GM23338 (cell line): ENCODE results near the gene AREL1. TPM values are rescaled to one million over a fixed set of nuclear protein-coding genes. Genes with fewer than 3 reads are reported as not detected.

ENCODE experiments used
- ATAC-seq: fragments of 200-7000 bp; cut with Tn5 transposase; 3 replicates; pipeline ENCODE4 v1.9.1; 2020
- DNase-seq: peaks from one replicate; pipeline ENCODE4 v3.0.0-alpha.2; 2015; ENCODE audit warnings: low spot score
- H2AFZ ChIP-seq: fragments of 200-600 bp; sonication (generic); 2 replicates; pipeline ENCODE4 v1.8.0; 2016; ENCODE audit warnings: antibody characterized with exemption, mild to moderate bottlenecking, moderate library complexity
- H3F3A ChIP-seq: fragments of 200-600 bp; sonication (generic); replicated peaks from 2 replicates; pipeline ENCODE4 v1.8.0; 2017; ENCODE audit warnings: antibody characterized with exemption, mixed run types, low read depth
- H3K27ac ChIP-seq: fragments of 200-600 bp; sonication (generic); 2 replicates; pipeline ENCODE4 v1.6.1; 2016; ENCODE audit warnings: low read depth
- H3K27me3 ChIP-seq: fragments of 200-600 bp; sonication (generic); 2 replicates; pipeline ENCODE4 v1.8.0; 2016; ENCODE audit warnings: mild to moderate bottlenecking, mixed run types, moderate library complexity; ENCODE audit not compliant: insufficient read depth
- H3K36me3 ChIP-seq: fragments of 200-600 bp; sonication (generic); 2 replicates; pipeline ENCODE4 v1.8.0; 2016; ENCODE audit warnings: mild to moderate bottlenecking; ENCODE audit not compliant: insufficient read depth
- H3K4me1 ChIP-seq: fragments of 200-600 bp; sonication (generic); 2 replicates; pipeline ENCODE4 v1.8.0; 2016; ENCODE audit warnings: mild to moderate bottlenecking, moderate library complexity; ENCODE audit not compliant: insufficient read depth
- H3K4me2 ChIP-seq: fragments of 200-600 bp; sonication (generic); 2 replicates; pipeline ENCODE4 v1.7.1; 2017; ENCODE audit warnings: mixed run types
- H3K4me3 ChIP-seq: fragments of 200-600 bp; sonication (generic); 2 replicates; pipeline ENCODE4 v1.6.1; 2016; ENCODE audit warnings: mixed run types
- H3K79me2 ChIP-seq: fragments of 200-600 bp; sonication (generic); replicated peaks from 2 replicates; pipeline ENCODE4 v1.8.0; 2017; ENCODE audit warnings: mild to moderate bottlenecking; ENCODE audit not compliant: insufficient read depth
- H3K9me2 ChIP-seq: fragments of 200-600 bp; sonication (generic); 2 replicates; pipeline ENCODE4 v1.8.0; 2017; ENCODE audit not compliant: insufficient read depth
- H4K20me1 ChIP-seq: fragments of 200-600 bp; sonication (generic); replicated peaks from 2 replicates; pipeline ENCODE4 v1.8.0; 2017; ENCODE audit warnings: mild to moderate bottlenecking; ENCODE audit not compliant: insufficient read depth
- H3K27ac Mint-ChIP-seq: 2 replicates; pipeline ENCODE4 v1.8.0; 2020; ENCODE audit warnings: inconsistent platforms, mild to moderate bottlenecking, moderate library complexity, mixed read lengths
- H3K27me3 Mint-ChIP-seq: 3 replicates; pipeline ENCODE4 v1.8.0; 2022; ENCODE audit warnings: low read depth, mild to moderate bottlenecking, moderate library complexity, mixed read lengths, inconsistent platforms; ENCODE audit not compliant: insufficient read depth, poor library complexity
- H3K36me3 Mint-ChIP-seq: 3 replicates; pipeline ENCODE4 v1.8.0; 2021; ENCODE audit warnings: low read depth, mild to moderate bottlenecking, inconsistent platforms, moderate library complexity, mixed read lengths
- H3K4me1 Mint-ChIP-seq: 3 replicates; pipeline ENCODE4 v1.8.0; 2020; ENCODE audit warnings: mild to moderate bottlenecking, inconsistent platforms, mixed read lengths
- H3K4me3 Mint-ChIP-seq: 3 replicates; pipeline ENCODE4 v1.8.0; 2021; ENCODE audit warnings: moderate library complexity, mild to moderate bottlenecking, inconsistent platforms, mixed read lengths
- H3K9me3 Mint-ChIP-seq: 3 replicates; pipeline ENCODE4 v1.8.0; 2020; ENCODE audit warnings: moderate library complexity, mild to moderate bottlenecking, inconsistent platforms, mixed read lengths
- CREB1 ChIP-seq: fragments of 250-450 bp; sonication (Bioruptor Pico); IDR thresholded peaks from 2 replicates; pipeline ENCODE4 v1.5.0; 2020; ENCODE audit warnings: low read depth, mild to moderate bottlenecking, moderate library complexity
- CTCF ChIP-seq, 2 experiments: fragments of 200-600 bp in 1 of 2; sonication (generic) in 1 of 2; conservative IDR thresholded peaks; 2 replicates each; pipeline versions ENCODE4 v1.5.1 to v1.6.1; 2016 to 2017; ENCODE audit warnings: antibody characterized with exemption in 2 of 2, low read depth in 2 of 2, mild to moderate bottlenecking in 2 of 2, moderate library complexity in 1 of 2
- EZH2 ChIP-seq: fragments of 200-600 bp; sonication (generic); IDR thresholded peaks from one replicate; pipeline ENCODE4 v1.8.0; 2017; ENCODE audit warnings: antibody characterized with exemption, mild to moderate bottlenecking, low read depth; ENCODE audit not compliant: unreplicated experiment
- JUNB ChIP-seq: IDR thresholded peaks from one replicate; pipeline ENCODE4 v1.6.1; 2016; ENCODE audit warnings: antibody characterized with exemption; ENCODE audit not compliant: unreplicated experiment
- NANOG ChIP-seq: IDR thresholded peaks from 2 replicates; pipeline ENCODE4 v1.6.1; 2016; ENCODE audit warnings: antibody characterized with exemption, borderline replicate concordance
- REST ChIP-seq: IDR thresholded peaks from one replicate; pipeline ENCODE4 v1.6.1; 2018; ENCODE audit warnings: antibody characterized with exemption; ENCODE audit not compliant: unreplicated experiment
- STAT1 ChIP-seq: IDR thresholded peaks from one replicate; pipeline ENCODE4 v1.6.1; 2016; ENCODE audit warnings: antibody characterized with exemption; ENCODE audit not compliant: unreplicated experiment
- ZNF331 ChIP-seq: fragments of 250-450 bp; sonication (Bioruptor Pico); IDR thresholded peaks from 2 replicates; pipeline ENCODE4 v1.5.0; 2020; ENCODE audit warnings: low read depth, mild to moderate bottlenecking, moderate library complexity
- ZNF462 ChIP-seq: fragments of 250-450 bp; sonication (Bioruptor Pico); IDR thresholded peaks from 2 replicates; pipeline ENCODE4 v1.5.0; 2020; ENCODE audit warnings: mild to moderate bottlenecking, moderate library complexity
- polyA plus RNA-seq: library from polyadenylated mRNA; unstranded; fragments of >200 nt; fragmentation: Nextera tagmentation; extraction: Ambion mirVana; gene quantifications from 2 replicates; pipeline ENCODE4 v1.2.1, GENCODE V29; 2016
- total RNA-seq: library from RNA; depleted of rRNA; stranded (reverse); fragments of >200 nt; shearing (Covaris generic); gene quantifications from 2 replicates; pipeline ENCODE4 v1.2.3, GENCODE V29; 2014

AREL1 gene
- total and polyA plus RNA-seq, 2 experiments from 2014 or later, result 7.5 to 23.6 TPM

- no peak for TF ChIP-seq CTCF (conservative IDR thresholded peaks at IDR 0.05; ENCODE audit: low read depth in 2 of 2)
- no peak for TF ChIP-seq EZH2
These were observed 91.3 kb downstream of the AREL1 start (continued) for GRCh38 chr14:74621556-74621955.

- peaks cover 14% of the 10 kb centered on the region for H3K27me3 Mint-ChIP-seq
- peaks cover 28% of the 10 kb centered on the region for H3K4me1 Mint-ChIP-seq
- no peaks in the 10 kb centered on the region for H3K36me3 Mint-ChIP-seq
- TF ChIP-seq ZNF331 (CRISPR knock-in tag), result no peak
- no peak for TF ChIP-seq NANOG
- no peak for TF ChIP-seq STAT1
- TF ChIP-seq JUNB, result no peak
- no peak for TF ChIP-seq CREB1 (CRISPR knock-in tag)
- H3K79me2 ChIP-seq, result no peaks in the 10 kb centered on the region
- peaks cover 9% of the 10 kb centered on the region; the same call in 1 of the 2 replicates for H3K4me1 ChIP-seq
- no peak overlapping the region for H3K4me3 Mint-ChIP-seq
- ATAC-seq (no peak), DNase-seq (no peak)
- no peaks in the 10 kb centered on the region for H3K9me2 ChIP-seq
- no peak overlapping the region for H2AFZ ChIP-seq
- H3K4me2 ChIP-seq, result no peak overlapping the region
- H3K27ac Mint-ChIP-seq, result no peak overlapping the region
- no peak overlapping the region for H3K4me3 ChIP-seq
- no peaks in the 10 kb centered on the region for H3K36me3 ChIP-seq
- no peaks in the 10 kb centered on the region for H3K9me3 Mint-ChIP-seq
- H4K20me1 ChIP-seq, result no peaks in the 10 kb centered on the region
- no peak overlapping the region for H3K27ac ChIP-seq
- H3K27me3 ChIP-seq, result no peaks in the 10 kb centered on the region
- H3F3A ChIP-seq, result no peaks in the 10 kb centered on the region
These were observed 92.0 kb downstream of the AREL1 start for GRCh38 chr14:74620923-74621322.

- no peaks in the 10 kb centered on the region for H3K79me2 ChIP-seq
- no peaks in the 10 kb centered on the region for H3K36me3 ChIP-seq
- DNase-seq (no peak), ATAC-seq (no peak)
- no peak overlapping the region for H3K27ac Mint-ChIP-seq
- no peaks in the 10 kb centered on the region; the same call in 2 of the 3 replicates for H3K9me3 Mint-ChIP-seq
- H3F3A ChIP-seq, result no peaks in the 10 kb centered on the region
- H2AFZ ChIP-seq, result no peak overlapping the region; the same call in 1 of the 2 replicates
- peaks cover 28% of the 10 kb centered on the region for H3K4me1 Mint-ChIP-seq
- no peaks in the 10 kb centered on the region for H3K9me2 ChIP-seq
- H3K4me3 Mint-ChIP-seq, result no peak overlapping the region
- H3K27me3 Mint-ChIP-seq, result peaks cover 16% of the 10 kb centered on the region
- H3K36me3 Mint-ChIP-seq, result no peaks in the 10 kb centered on the region
- no peak overlapping the region for H3K4me3 ChIP-seq
- H3K27me3 ChIP-seq, result no peaks in the 10 kb centered on the region
- H4K20me1 ChIP-seq, result no peaks in the 10 kb centered on the region
- no peak overlapping the region for H3K4me2 ChIP-seq
- peaks cover 9% of the 10 kb centered on the region; the same call in 1 of the 2 replicates for H3K4me1 ChIP-seq
- no peak overlapping the region for H3K27ac ChIP-seq
- TF ChIP-seq ZNF462 (CRISPR knock-in tag), result no peak
- no peak for TF ChIP-seq REST
- no peak for TF ChIP-seq STAT1
- no peak for TF ChIP-seq EZH2
- no peak for TF ChIP-seq NANOG
These were observed 92.4 kb downstream of the AREL1 start for GRCh38 chr14:74620497-74620921.
